ENCODE data around the gene ARRDC2.
A peak's percentile ranks its signal among the peaks of the same experiment; 100 is the strongest.

Gene ARRDC2

GRCh38 chr19:17998827-17999150, 9.2 kb upstream of the ARRDC2 start:
- CTCF ChIA-PET, result interaction anchor here (1.2 to 18.1 kb wide), 8 partner anchors 9 to 131 kb away, joined by 3 to 666 read pairs (median 4); partner anchors contain the start of genes ARRDC2, CCDC124 and SLC5A5
- TF ChIP-seq CTCF (IDR thresholded peaks at IDR 0.05; ENCODE audit: insufficient read depth, low read length, missing control alignments), result no peak
- no peak overlapping the region for H3K4me3 ChIP-seq (ENCODE audit: low read depth, low read length)
- no peak for DNase-seq (ENCODE audit: low read depth, low spot score)
- POLR2A ChIA-PET, result no interaction called here

GRCh38 chr19:17999684-18000479, 8.1 kb upstream of the ARRDC2 start:
- ChIA-PET CTCF (interaction anchor here (0.8 to 18.1 kb wide), 8 partner anchors 8 to 141 kb away, joined by 3 to 666 read pairs (median 8); partner anchors contain the start of genes ARRDC2, CCDC124 and SLC5A5), POLR2A (interaction anchor here (1.5 kb wide), 1 partner anchor 52 kb away, joined by 3 read pairs; no protein-coding TSS in a partner anchor)
- no peak overlapping the region for H3K4me3 ChIP-seq (ENCODE audit: low read depth, low read length)
- DNase-seq (ENCODE audit: low read depth, low spot score), result no peak
- no peak for TF ChIP-seq CTCF (IDR thresholded peaks at IDR 0.05; ENCODE audit: insufficient read depth, low read length, missing control alignments)

- DNase-seq (ENCODE audit: low read depth, low spot score), result no peak
- TF ChIP-seq CTCF (IDR thresholded peaks at IDR 0.05; ENCODE audit: insufficient read depth, low read length, missing control alignments), result no peak
- POLR2A ChIA-PET, result interaction anchor here (1.5 kb wide), 1 partner anchor 53 kb away, joined by 3 read pairs; no protein-coding TSS in a partner anchor
- CTCF ChIA-PET, result interaction anchor here (0.8 to 18.1 kb wide), 6 partner anchors 58 to 141 kb away, joined by 3 to 666 read pairs (median 8); partner anchors contain the start of genes CCDC124 and SLC5A5
- peak overlapping the region; percentile 69 for H3K4me3 ChIP-seq (ENCODE audit: low read depth, low read length)
These were observed 7.5 kb upstream of the ARRDC2 start for GRCh38 chr19:18000480-18000914.

GRCh38 chr19:18000915-18001776, 6.8 kb upstream of the ARRDC2 start:
- ChIA-PET CTCF (interaction anchor here (0.7 to 18.1 kb wide), 5 partner anchors 57 to 142 kb away, joined by 3 to 666 read pairs (median 6); partner anchors contain the start of gene CCDC124), POLR2A (interaction anchor here (1.5 kb wide), 1 partner anchor 53 kb away, joined by 3 read pairs; no protein-coding TSS in a partner anchor)
- H3K4me3 ChIP-seq (ENCODE audit: low read depth, low read length), result peak overlapping the region; percentile 69
- no peak for DNase-seq (ENCODE audit: low read depth, low spot score)
- no peak for TF ChIP-seq CTCF (IDR thresholded peaks at IDR 0.05; ENCODE audit: insufficient read depth, low read length, missing control alignments)

- peak overlapping the region; percentile 69 for H3K4me3 ChIP-seq (ENCODE audit: low read depth, low read length)
- DNase-seq (ENCODE audit: low read depth, low spot score), result no peak
- ChIA-PET CTCF (interaction anchor here (0.6 to 18.1 kb wide), 5 partner anchors 57 to 159 kb away, joined by 3 to 666 read pairs (median 3); partner anchors contain the start of gene CCDC124), POLR2A (interaction anchor here (1.5 kb wide), 1 partner anchor 54 kb away, joined by 3 read pairs; no protein-coding TSS in a partner anchor)
- no peak for TF ChIP-seq CTCF (IDR thresholded peaks at IDR 0.05; ENCODE audit: insufficient read depth, low read length, missing control alignments)
These were observed 6.1 kb upstream of the ARRDC2 start for GRCh38 chr19:18001777-18002345.

Data from AG04449 (cell line).